Stimulated activated CD4-positive, alpha-beta T cell treated with anti-CD3 and anti-CD28 coated beads, TNF-alpha, amount 100 ng/mL, for 24 hours (primary cell): ENCODE measurements around the gene CACHD1.
"Not testable (repeated sequence)": the region's sequence is repeated elsewhere in the genome, so short reads cannot be mapped to it uniquely, and the experiment has no call there.

ENCODE experiments used
- DNase-seq, 3 experiments: peaks; one replicate each; pipeline ENCODE4 v3.0.0-alpha.2; 2020; ENCODE audit warnings: low read depth in 3 of 3

CACHD1 gene

DNA sequence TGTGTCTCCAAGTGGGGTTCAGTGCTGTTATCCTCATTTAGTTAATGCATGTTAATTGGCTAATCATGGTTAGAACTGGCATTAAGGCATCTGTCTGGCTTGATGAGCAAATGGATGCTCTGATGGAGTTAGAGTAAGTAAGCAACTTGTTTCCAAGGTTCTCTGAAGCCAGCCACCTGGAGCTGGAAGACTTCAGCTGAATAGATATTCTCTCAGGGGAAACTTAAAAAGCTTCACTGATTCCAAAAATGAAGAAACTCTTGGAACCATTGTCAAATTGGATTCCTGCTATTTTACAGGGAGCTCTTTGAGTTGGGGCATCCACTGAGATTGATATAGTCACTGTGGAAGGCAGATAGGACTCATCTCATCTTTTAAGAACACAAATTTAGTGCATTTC lies 118.9 kb downstream of the CACHD1 start:
- no peak for DNase-seq

DNA sequence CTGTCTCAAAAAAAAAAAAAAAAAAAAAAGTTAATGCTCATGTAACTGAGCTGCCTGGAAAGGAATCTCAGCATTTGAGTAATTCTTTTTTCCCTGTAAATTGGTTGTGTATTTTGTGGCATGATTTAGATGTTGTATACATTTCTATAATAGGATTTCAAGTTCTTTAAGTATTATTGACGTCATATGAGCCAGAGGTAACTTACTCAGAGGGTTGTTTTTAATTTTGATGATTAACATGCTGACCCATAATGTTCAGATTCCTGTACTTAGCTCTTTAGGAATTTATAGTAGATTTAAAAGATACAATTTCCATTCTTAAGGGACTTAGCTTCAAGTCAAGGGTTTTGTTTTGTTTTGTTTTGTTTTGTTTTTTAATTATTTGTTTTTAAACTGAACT lies 120.4 kb downstream of the CACHD1 start:
- DNase-seq: no peak

DNA sequence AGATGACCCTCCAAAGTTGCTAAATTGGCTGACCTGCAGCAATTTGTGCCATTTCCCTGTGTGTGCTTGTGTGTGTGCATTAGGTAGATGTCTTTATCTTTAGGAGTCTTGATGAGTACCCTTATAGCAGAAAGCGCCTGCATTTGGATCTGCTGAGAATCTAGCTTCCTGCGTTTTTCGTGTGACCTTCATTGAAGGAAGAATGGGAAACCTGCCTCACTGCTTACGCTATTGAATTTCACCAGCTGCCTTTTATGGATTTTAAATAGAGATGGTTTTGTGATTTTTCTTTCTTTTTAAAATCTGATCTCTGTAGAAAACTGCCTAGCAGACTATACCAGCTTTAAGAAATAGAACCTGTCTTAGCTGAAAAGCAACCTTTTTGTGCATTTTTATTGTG lies 124.5 kb downstream of the CACHD1 start:
- DNase-seq: no peak

DNA sequence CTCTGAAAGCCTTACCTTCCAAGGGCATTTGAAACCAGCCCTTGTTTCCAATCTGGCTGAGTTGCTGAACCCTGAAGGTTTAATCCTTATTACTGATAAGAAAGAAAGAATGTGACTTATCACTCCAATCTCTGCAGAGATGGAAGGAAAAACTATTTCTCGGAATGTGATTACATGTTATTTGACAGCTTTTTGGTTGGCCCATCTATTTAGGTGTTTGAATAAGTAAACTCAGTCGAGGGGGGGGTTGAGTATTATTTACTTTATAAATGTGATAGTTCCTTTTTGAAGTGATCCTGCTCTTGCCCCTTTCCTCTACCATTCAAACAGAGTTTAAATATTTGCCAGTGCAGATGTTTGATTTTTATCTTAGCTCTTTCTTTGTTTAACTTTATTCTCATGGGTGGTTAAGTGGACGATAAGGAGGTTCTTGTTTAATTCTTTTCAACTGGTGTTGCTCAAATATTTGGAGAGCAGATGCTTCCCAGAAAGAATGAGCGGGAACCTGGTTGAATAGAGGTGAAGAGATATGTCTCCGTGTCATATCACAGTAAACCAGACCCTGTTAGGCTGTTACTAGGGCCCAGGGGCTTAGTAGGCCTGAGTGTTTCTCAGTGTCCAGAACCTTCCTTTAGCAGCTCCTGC lies 126.1 kb downstream of the CACHD1 start:
- no peak for DNase-seq

DNA sequence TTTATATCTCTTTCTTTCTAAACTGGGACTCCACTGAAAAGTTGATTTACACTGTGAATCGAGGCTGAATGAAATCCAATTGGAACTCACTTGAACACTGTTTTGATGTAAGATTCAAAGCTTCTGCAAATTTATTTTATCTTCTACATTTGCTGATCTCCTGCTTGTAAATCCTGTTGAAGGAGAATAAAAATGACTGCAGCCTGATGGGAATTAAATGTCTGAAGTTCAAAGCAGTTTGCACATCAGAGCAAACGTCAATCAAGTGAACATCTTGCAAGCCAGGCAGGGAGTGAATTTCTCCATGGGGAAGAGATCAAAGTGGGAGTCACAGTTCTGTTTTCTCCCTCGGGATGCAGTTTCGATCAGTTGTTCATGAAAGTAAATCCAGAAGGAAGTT lies 127.2 kb downstream of the CACHD1 start:
- DNase-seq: no peak

DNA sequence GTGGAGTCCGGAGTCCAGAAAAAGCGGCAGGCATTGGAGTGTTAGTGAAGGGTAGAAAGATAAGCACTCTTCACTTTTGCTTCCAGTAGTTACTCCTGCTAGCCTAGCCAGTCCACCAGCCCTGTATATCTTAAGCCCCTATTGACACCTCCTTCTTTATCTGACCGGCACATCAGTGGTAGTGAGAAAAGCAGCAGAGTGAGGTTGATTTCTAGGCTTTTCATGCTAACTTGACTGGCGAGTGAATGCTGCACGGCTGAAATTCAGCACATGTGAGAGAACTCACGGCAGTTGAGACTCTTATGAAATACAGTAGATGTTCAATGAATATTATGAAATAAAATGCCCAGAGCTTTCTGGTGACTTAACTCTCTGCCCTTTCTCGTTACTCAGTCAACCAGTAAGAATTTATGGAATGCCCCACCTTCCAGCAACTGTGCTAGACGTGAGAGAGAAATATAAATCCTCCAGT lies 128.2 kb downstream of the CACHD1 start:
- no peak for DNase-seq

DNA sequence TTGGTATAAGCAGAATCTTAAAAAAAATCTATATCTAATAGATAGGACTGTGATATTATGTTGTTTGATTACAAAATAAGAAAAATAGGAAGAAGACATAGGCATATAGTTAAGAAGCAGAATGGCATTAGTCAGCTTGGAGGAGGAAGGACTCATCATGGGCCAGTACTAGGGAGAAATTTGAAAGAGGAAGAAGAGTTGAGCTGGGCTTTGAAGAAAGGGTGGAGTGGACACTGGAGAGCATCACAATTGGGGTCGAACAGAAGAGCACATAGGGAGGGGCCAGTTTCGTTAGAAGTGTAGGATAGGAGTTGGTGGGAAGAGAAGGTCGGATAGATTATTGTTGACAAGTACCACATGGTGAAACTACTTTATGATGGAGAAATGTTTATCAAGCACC lies 129.3 kb downstream of the CACHD1 start:
- DNase-seq: no peak

DNA sequence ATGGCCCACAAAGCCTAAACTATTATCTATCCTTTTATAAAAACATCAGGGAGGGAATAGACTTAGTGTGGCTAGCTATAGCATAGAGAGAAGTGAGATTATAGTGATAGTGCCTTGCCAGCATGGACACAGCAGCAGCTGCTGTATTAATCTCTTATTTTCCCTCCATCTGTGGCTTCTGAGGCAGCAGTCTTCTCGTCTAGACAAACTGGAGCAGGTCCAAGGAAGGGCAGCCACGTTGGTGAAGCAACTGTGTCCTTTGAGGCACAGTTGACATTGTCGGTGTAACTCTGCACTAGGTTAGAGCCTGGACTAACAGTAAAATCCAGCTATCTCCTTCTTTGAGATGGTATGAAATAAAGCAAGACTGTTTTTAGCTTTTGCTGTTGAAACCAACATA lies 131.3 kb downstream of the CACHD1 start:
- no peak for DNase-seq

DNA sequence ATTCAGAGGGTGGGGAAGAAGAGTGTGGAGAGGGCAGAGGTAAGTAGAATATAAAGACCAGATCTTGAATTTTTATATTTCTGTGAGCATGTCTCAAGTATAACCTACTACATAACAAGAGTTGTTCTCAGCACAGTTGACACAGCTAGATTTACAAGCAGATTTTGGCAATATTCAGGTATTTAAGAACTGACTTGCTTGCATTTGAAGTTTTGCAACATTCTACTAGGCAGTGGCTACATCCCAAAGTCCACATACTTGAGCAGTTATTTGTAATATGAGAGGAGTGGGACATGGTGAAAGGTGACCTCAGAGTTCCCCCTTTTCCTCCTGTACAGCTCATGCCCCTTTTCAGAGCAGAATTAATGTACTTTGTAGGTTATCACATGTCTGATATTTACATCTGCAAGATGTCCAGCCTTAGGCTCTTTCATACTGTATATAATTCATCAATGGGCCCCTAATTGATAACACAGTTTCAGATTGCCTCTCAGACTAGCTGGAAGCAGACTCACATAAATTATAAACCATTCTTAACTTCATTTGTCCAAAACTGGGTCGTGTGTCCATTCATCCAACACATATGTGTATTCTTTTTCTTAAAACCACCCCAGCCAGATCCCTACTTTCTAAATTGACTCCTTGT lies 138.2 kb downstream of the CACHD1 start:
- DNase-seq: no peak

DNA sequence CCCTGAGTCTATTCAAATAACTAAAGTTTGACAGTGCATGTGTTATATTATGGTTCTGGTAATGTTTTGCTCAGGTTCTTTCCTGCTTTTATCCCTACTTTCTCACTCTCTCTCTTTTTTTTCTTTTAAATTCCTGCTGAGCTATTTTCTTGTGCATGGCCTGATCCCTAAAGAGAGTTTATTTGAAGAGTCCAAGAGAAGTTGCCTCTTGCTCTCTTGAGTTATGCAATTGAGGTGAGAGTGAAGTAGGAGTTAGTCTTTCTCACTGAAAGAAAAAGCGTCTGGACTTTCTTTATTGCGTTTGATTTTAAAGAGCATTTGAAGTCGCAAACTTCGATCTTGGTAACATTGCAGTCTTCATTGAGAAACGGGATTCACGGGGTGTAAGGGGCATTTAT lies 138.7 kb downstream of the CACHD1 start:
- DNase-seq: no peak

DNA sequence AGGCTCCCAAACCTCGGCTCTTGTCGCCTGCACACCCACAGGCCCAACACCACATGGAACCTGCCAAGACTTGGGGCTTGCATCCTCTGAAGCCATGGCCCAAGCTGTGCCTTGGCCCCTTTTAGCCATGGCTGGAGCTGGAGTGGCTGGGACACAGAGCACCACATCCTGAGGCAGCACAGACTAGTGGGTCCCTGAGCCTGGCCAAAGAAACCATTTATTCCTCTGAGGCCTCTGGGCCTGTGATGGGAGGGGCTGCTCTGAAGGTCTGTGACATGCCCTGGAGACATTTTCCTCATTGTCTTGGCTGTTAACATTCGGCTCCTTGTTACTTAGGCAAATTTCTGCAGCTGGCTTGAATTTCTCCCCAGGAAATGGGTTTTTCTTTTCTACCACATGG lies 141.0 kb downstream of the CACHD1 start:
- not testable (repeated sequence) for DNase-seq

DNA sequence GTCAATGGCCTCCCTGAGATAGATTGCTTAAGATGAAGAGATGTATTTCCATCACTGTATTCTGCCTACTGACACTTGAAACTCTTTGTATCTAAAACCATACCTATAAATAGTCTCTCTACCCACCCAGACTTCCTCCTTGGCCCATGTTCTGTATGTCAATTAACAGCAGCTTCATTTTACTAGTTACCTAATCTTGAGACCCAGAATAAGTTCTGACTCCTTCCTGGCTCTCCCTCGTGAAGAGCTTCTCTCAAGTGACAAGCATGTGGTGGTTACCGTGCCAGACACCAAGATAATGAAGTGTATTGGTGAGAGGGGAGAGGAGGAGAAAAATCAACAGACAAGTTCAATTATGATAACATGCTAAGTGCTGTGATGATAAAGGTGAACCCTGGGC lies 146.1 kb downstream of the CACHD1 start:
- no peak for DNase-seq

DNA sequence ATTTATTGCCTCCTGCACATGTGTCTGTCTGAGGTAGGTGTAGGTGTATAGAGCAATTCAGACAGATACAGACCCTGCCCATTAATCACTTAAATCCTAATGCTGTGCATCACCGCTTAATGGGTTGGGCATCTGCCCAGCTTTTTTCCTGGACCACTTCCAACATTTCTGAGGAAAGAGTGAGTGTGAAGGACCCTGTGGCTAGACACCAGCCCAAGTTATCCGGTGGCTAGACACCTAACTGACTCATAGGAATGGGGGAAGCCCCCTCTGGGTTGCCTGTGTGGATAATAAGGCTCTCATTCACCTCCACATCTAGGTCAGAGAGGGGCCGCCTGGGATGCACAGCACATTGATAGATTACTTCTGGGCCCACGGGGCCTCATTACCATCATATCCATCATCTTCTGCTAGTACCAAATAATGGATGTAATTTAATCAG lies 153.8 kb downstream of the CACHD1 start:
- peak in 1 of 3 experiments; percentile 5 for DNase-seq

DNA sequence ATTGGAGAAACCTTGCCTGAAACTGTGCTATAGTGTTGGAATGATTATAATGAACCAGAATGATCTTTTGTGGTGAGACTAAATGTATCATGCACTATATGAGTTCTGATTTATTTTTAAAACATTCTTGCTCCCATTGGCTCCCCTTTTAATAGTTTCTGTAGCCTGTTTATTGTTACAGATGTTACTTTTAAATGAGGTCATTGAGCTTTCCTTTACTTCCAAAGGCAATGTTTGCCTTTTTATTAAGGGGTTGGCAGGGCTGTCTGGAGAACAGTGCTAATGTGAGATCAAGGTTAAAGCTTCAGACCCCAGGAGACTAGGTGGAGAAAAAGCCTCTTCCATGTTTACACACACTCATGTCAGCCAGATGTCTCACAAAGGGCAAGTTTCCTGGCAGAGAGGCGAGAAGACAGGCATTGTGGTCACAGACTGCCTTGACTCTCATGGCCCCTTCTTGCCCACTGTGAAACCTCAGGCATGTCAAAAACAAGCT lies 154.3 kb downstream of the CACHD1 start:
- DNase-seq: no peak

DNA sequence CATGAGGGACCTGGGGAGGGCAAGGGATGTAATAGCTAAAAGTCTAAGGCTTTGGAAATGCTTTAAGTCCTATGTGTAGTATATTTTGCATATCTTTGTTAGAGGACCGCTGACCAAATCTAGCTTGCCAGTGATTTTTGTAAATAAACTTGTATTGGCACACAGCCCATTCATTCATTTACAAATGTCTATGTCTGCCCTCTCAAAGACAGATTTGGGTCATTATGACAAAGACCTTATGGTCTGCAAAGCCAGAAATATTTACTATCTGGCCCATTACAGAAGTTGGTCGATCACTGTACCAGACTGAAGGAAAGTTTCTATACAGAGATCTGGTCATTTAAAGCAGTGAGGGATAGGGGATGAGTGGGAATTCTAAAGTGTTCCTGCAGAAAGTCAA lies 154.9 kb downstream of the CACHD1 start:
- no peak for DNase-seq

DNA sequence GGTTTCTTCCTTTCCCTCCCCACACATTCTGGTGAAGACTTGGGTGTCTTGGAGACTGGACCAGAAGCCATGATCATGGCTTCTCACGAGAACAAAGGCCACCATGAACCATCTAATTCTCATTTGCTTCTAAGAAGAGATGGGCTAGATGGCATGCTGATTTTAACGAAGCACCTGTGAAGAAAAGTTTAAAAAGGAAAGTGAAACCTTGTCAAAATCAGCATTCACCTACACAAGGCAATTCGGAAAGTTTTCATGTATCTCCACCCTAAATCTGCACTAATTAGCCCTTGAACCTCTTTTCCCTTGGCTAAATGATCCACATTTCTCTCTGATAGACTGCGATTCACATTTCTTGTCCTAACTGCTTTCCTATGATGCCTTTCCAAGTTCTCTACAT lies 160.7 kb downstream of the CACHD1 start:
- no peak for DNase-seq

DNA sequence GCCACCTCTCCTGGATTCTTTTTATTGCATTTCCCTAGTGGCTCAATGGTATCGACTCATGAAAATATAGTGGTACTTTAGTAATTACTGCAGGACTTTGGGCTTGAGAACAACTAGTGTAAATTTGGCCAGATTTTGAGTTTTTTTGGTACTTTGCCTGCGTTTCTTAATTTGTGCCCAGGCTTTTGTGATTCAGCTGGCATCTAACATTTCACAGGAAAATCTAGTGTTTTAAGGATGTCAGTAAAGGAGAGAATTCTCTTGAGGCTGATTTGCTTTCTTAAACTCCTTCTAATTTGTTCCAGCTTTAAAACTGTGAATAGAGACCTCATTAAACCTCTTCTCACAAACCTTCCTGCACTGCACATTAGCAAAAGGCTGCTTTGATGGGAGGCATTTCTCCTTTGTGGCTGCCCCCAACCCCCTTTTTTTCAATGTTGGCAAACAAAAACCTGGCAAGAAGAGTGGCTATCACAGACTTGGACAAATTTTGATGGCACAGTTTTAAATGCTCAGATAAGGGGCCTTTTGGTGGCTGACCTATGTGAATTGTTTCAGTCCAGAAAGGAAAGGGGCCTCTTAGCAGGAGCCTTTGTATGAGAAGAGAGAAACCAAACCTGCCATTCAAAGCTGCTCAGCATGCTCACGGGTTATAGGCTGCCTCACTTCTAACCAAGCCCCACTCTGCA lies 161.6 kb downstream of the CACHD1 start:
- no peak for DNase-seq

DNA sequence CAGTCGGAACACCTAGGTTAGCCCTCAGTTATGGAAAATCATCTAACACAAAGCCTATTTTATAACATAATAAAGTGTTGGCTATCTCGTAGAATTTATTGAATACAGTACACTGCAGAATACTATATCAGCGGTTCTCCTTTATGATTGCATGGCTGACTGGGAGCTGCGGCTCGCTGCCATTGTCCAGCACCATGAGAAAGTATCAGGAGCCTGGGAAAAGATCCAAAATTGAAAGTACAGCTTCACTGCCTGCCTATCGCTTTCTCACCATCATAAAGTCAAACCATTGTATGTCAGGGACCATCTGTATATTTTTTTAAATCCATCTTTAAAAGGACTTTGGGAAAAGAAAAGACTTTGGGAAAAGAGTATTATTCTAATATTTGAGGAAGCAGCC lies 163.0 kb downstream of the CACHD1 start:
- no peak for DNase-seq

DNA sequence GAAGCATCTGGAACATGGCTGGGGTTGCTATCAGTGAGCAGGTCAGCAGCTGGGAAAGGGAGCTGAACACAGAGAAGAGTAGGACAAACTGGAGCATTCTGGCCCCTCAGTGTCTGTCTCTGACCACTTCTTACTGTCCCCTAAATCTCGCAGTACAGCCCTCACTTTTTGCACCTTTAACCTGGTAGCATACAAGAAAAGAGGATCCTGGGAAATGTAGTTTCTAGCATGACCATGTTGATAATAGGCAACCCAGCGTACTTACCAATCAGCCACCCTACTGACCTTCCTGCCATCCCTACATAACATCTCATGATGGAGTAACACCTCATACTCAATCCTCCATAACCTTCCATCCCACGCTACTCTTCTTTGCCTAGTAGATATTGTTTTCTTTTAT lies 175.8 kb downstream of the CACHD1 start:
- DNase-seq: no peak

DNA sequence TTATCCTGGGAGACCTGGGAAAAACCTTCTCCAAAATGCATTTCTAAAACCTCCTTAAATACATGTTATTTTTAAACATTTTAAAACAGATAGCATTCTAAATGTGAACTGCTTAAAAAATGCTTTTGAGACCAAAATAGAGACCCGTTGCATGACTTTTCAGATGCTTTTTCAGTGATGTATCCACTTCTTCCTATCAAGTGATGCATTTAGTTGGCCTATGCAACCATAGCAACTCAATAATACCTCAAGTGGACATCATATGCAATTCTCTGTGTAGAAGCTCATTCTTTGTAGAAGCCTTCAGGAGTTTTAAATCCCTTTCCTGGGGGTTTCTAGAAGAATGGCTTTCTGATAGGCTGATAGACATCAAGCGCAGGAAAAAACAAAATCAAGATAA lies 180.5 kb downstream of the CACHD1 start:
- DNase-seq: no peak

DNA sequence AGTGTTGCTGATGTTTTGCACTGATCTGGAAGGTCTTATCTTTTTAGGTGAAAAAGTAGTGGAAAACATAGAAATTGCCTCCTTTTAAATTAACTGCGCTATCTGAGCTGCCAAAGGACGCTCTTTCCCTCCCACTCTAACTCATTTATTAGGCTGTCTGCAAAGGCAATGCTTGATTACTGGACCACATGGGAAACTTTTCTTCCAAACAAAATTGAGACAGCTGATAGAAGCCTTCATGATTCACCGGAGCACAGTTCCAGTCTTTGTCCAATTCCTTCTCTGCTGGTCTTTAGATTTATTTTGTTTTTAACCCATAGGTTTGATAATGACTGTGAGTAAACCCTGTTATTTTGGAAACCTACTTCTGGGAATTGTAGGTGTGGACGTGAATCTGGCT lies 181.9 kb downstream of the CACHD1 start:
- DNase-seq: no peak

DNA sequence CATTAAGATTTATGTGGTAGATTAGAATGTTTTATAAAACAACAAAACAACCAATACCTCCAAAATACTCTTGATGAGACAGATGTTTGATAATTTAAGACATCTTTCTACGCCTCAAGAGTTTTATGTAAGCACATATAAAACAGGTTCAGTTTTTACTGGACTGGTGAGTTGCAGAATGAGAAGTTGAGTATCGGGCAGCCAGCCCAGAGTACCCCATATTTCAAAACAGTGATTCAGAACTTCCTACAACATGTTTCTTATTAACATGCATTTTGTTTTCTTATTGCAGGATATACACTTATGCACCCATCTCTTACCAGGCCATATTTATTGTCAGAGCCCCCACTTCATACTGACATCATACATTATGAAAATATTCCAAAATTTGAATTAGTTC lies 183.5 kb downstream of the CACHD1 start:
- no peak for DNase-seq
